Measurements from ENCODE around the gene PLA1A.

PLA1A gene

GRCh38 chr3:119596398-119596797, 1.3 kb upstream of the PLA1A start:
- Histone ChIP-seq H3K4me3 (ENCODE audit: low read depth, low read length) (no peak overlapping the region), H3K9me3 (ENCODE audit: severe bottlenecking) (no peaks in the 10 kb centered on the region), H3K36me3 (no peaks in the 10 kb centered on the region), H3K27ac (no peak overlapping the region), H3K27me3 (ENCODE audit: insufficient read depth, low read depth, severe bottlenecking) (no peaks in the 10 kb centered on the region)
- no peak for TF ChIP-seq CTCF (IDR thresholded peaks at IDR 0.05; ENCODE audit: low read depth, low read length)
- DNase-seq, result no peak

- Histone ChIP-seq H3K9me3 (ENCODE audit: severe bottlenecking) (no peaks in the 10 kb centered on the region), H3K27ac (no peak overlapping the region), H3K27me3 (ENCODE audit: insufficient read depth, low read depth, severe bottlenecking) (no peaks in the 10 kb centered on the region), H3K36me3 (no peaks in the 10 kb centered on the region), H3K4me3 (ENCODE audit: low read depth, low read length) (no peak overlapping the region)
- DNase-seq, result no peak
- no peak for TF ChIP-seq CTCF (IDR thresholded peaks at IDR 0.05; ENCODE audit: low read depth, low read length)
These were observed 869 bp downstream of the PLA1A start for GRCh38 chr3:119598410-119599098.

- Histone ChIP-seq H3K27me3 (ENCODE audit: insufficient read depth, low read depth, severe bottlenecking) (no peaks in the 10 kb centered on the region), H3K9me3 (ENCODE audit: severe bottlenecking) (no peaks in the 10 kb centered on the region), H3K36me3 (no peaks in the 10 kb centered on the region), H3K4me3 (ENCODE audit: low read depth, low read length) (no peak overlapping the region), H3K27ac (no peak overlapping the region)
- DNase-seq, result no peak
- no peak for TF ChIP-seq CTCF (IDR thresholded peaks at IDR 0.05; ENCODE audit: low read depth, low read length)
These were observed 2.0 kb downstream of the PLA1A start for GRCh38 chr3:119599558-119600174.

- DNase-seq, result peak; percentile 78
- TF ChIP-seq CTCF (IDR thresholded peaks at IDR 0.05; ENCODE audit: low read depth, low read length), result peak; percentile 99
- Histone ChIP-seq H3K27ac (no peak overlapping the region), H3K36me3 (no peaks in the 10 kb centered on the region), H3K9me3 (ENCODE audit: severe bottlenecking) (no peaks in the 10 kb centered on the region), H3K4me3 (ENCODE audit: low read depth, low read length) (no peak overlapping the region), H3K27me3 (ENCODE audit: insufficient read depth, low read depth, severe bottlenecking) (no peaks in the 10 kb centered on the region)
These were observed 3.0 kb downstream of the PLA1A start for GRCh38 chr3:119600732-119601131.

GRCh38 chr3:119601154-119601553, 3.5 kb downstream of the PLA1A start:
- Histone ChIP-seq H3K27ac (no peak overlapping the region), H3K27me3 (ENCODE audit: insufficient read depth, low read depth, severe bottlenecking) (no peaks in the 10 kb centered on the region), H3K4me3 (ENCODE audit: low read depth, low read length) (no peak overlapping the region), H3K36me3 (no peaks in the 10 kb centered on the region), H3K9me3 (ENCODE audit: severe bottlenecking) (no peaks in the 10 kb centered on the region)
- no peak for TF ChIP-seq CTCF (IDR thresholded peaks at IDR 0.05; ENCODE audit: low read depth, low read length)
- no peak for DNase-seq
